Kidney epithelial cell (primary cell): ENCODE data around the gene ZDHHC6. TPM values are rescaled to one million over a fixed set of nuclear protein-coding genes. Genes with fewer than 3 reads are reported as not detected.
"Not testable (repeated sequence)": the region's sequence is repeated elsewhere in the genome, so short reads cannot be mapped to it uniquely, and the experiment has no call there.

Source experiments
- DNase-seq: peaks from one replicate; pipeline ENCODE4 v3.0.0-alpha.2; 2010; ENCODE audit warnings: low read depth
- H3K27me3 ChIP-seq: 2 replicates; pipeline ENCODE4 v1.6.0; 2011; ENCODE audit warnings: low read length; ENCODE audit not compliant: control insufficient read depth, insufficient read depth
- H3K36me3 ChIP-seq: 2 replicates; pipeline ENCODE4 v1.5.1; 2011; ENCODE audit warnings: low read length; ENCODE audit not compliant: control insufficient read depth, insufficient read depth
- H3K4me3 ChIP-seq: 2 replicates; pipeline ENCODE4 v1.5.1; 2011; ENCODE audit warnings: low read depth, mild to moderate bottlenecking, control low read depth, low read length
- CTCF ChIP-seq: IDR thresholded peaks from 2 replicates; pipeline ENCODE4 v1.5.1; 2011; ENCODE audit warnings: mild to moderate bottlenecking, moderate library complexity, low read length, control low read depth, inconsistent platforms; ENCODE audit not compliant: insufficient read depth, poor library complexity, severe bottlenecking
- total RNA-seq: library from RNA; depleted of rRNA; stranded (reverse); fragments of >200 nt; gene quantifications from 2 replicates; pipeline ENCODE4 v1.2.3, GENCODE V29; 2015

The ZDHHC6 gene
- total RNA-seq, 1 donor from 2014 or later: 21.8 TPM

- no peak for TF ChIP-seq CTCF
- Histone ChIP-seq H3K36me3 (no peaks in the 10 kb centered on the region), H3K27me3 (no peaks in the 10 kb centered on the region), H3K4me3 (no peak overlapping the region)
- no peak for DNase-seq
Measured at GRCh38 chr10:112390125-112390703, 56.5 kb downstream of the ZDHHC6 start.

GRCh38 chr10:112389271-112389822 is 57.4 kb downstream of the ZDHHC6 start:
- TF ChIP-seq CTCF: no peak
- DNase-seq: peak; percentile 68
- Histone ChIP-seq H3K27me3 (no peaks in the 10 kb centered on the region), H3K4me3 (no peak overlapping the region), H3K36me3 (no peaks in the 10 kb centered on the region)

- Histone ChIP-seq H3K36me3 (no peaks in the 10 kb centered on the region), H3K27me3 (no peaks in the 10 kb centered on the region), H3K4me3 (no peak overlapping the region)
- no peak for DNase-seq
- TF ChIP-seq CTCF: no peak
Measured at GRCh38 chr10:112388548-112388947, 58.2 kb downstream of the ZDHHC6 start.

GRCh38 chr10:112388056-112388455 is 58.7 kb downstream of the ZDHHC6 start:
- H3K27me3 ChIP-seq, H3K36me3 ChIP-seq, DNase-seq, H3K4me3 ChIP-seq: not testable (repeated sequence)

GRCh38 chr10:112385201-112385600 is 61.5 kb downstream of the ZDHHC6 start:
- no peaks in the 10 kb centered on the region for H3K36me3 ChIP-seq
- no peak for DNase-seq
- no peaks in the 10 kb centered on the region for H3K27me3 ChIP-seq
- no peak for TF ChIP-seq CTCF
- no peak overlapping the region for H3K4me3 ChIP-seq

- no peak overlapping the region for H3K4me3 ChIP-seq
- no peaks in the 10 kb centered on the region for H3K36me3 ChIP-seq
- H3K27me3 ChIP-seq: no peaks in the 10 kb centered on the region
- TF ChIP-seq CTCF: no peak
- DNase-seq: no peak
Measured at GRCh38 chr10:112384141-112384540, 62.6 kb downstream of the ZDHHC6 start.
